Measurements from ENCODE around the gene DCAF8. TPM values are rescaled to one million over a fixed set of nuclear protein-coding genes. Genes with fewer than 3 reads are reported as not detected.

The DCAF8 gene
- total RNA-seq, 1 experiment from 2014 or later, result 126 TPM

DNA sequence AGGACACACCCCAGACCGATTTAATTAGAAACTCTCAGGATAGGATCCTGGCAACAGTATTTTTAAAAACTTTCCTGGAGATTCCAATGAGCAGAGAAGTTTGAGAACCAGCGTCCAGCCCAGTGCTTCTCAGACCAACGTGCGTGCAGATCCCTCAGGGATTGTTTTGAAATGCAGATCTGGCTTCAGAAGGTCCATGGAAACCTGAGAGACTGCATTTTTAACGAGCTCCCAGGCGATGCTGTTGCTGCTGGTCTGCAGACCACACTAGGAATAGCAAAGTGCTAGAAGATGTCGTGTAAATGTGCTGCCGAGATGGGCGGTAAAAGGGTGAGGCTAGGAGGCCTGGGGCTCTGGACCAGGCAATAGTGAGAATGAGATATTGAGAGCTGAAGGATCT, 90.4 kb downstream of the DCAF8 start:
- Mint-ChIP-seq H3K4me1 (ENCODE audit: low read depth, unreplicated experiment) (no peaks in the 10 kb centered on the region), H3K36me3 (ENCODE audit: insufficient read depth, unreplicated experiment) (no peaks in the 10 kb centered on the region), H3K27ac (ENCODE audit: unreplicated experiment) (no peak overlapping the region), H3K27me3 (ENCODE audit: unreplicated experiment) (peaks cover 88% of the 10 kb centered on the region), H3K9me3 (ENCODE audit: low read depth, unreplicated experiment) (no peaks in the 10 kb centered on the region), H3K4me3 (ENCODE audit: low read depth, unreplicated experiment) (no peak overlapping the region)
- BruUV-seq (replicated peaks), result no TSS peak
- DNase-seq, result no peak
- TF ChIP-seq, protein P1, sequence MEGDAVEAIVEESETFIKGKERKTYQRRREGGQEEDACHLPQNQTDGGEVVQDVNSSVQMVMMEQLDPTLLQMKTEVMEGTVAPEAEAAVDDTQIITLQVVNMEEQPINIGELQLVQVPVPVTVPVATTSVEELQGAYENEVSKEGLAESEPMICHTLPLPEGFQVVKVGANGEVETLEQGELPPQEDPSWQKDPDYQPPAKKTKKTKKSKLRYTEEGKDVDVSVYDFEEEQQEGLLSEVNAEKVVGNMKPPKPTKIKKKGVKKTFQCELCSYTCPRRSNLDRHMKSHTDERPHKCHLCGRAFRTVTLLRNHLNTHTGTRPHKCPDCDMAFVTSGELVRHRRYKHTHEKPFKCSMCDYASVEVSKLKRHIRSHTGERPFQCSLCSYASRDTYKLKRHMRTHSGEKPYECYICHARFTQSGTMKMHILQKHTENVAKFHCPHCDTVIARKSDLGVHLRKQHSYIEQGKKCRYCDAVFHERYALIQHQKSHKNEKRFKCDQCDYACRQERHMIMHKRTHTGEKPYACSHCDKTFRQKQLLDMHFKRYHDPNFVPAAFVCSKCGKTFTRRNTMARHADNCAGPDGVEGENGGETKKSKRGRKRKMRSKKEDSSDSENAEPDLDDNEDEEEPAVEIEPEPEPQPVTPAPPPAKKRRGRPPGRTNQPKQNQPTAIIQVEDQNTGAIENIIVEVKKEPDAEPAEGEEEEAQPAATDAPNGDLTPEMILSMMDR (IDR thresholded peaks at IDR 0.05; ENCODE audit: unreplicated experiment), result no peak
- CTCF ChIA-PET, result interaction anchor here (0.6 kb wide), 1 partner anchor 1614 kb away, joined by 3 read pairs; no protein-coding TSS in a partner anchor
- intact Hi-C loops (cut with micrococcal nuclease; ENCODE audit: unreplicated experiment), result no loop called here

DNA sequence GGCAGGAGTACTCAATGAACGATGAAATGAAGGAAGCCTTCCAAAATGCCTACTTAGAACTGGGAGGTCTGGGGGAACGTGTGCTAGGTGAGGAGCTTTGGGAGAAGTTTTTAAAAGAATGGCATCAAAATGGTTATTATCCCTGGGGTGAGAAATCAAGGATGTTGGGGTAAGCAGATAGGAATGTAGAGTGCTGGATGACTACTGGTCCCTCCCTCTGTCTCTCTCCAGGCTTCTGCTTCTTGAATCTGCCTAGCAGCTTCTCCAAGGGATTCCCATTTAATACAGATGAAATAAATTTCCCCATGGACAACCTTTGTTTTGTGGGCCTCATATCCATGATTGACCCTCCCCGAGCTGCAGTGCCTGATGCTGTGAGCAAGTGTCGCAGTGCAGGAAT, 91.0 kb downstream of the DCAF8 start:
- TF ChIP-seq, protein P1 (IDR thresholded peaks at IDR 0.05; ENCODE audit: unreplicated experiment), result no peak
- no TSS peak for BruUV-seq (replicated peaks)
- H3K27ac Mint-ChIP-seq (ENCODE audit: unreplicated experiment), result no peak overlapping the region
- H3K36me3 Mint-ChIP-seq (ENCODE audit: insufficient read depth, unreplicated experiment), result no peaks in the 10 kb centered on the region
- no peak overlapping the region for H3K4me3 Mint-ChIP-seq (ENCODE audit: low read depth, unreplicated experiment)
- peaks cover 88% of the 10 kb centered on the region for H3K27me3 Mint-ChIP-seq (ENCODE audit: unreplicated experiment)
- no peaks in the 10 kb centered on the region for H3K9me3 Mint-ChIP-seq (ENCODE audit: low read depth, unreplicated experiment)
- intact Hi-C loops (cut with micrococcal nuclease; ENCODE audit: unreplicated experiment), result no loop called here
- H3K4me1 Mint-ChIP-seq (ENCODE audit: low read depth, unreplicated experiment), result no peaks in the 10 kb centered on the region
- no peak for DNase-seq
- CTCF ChIA-PET, result no interaction called here

DNA sequence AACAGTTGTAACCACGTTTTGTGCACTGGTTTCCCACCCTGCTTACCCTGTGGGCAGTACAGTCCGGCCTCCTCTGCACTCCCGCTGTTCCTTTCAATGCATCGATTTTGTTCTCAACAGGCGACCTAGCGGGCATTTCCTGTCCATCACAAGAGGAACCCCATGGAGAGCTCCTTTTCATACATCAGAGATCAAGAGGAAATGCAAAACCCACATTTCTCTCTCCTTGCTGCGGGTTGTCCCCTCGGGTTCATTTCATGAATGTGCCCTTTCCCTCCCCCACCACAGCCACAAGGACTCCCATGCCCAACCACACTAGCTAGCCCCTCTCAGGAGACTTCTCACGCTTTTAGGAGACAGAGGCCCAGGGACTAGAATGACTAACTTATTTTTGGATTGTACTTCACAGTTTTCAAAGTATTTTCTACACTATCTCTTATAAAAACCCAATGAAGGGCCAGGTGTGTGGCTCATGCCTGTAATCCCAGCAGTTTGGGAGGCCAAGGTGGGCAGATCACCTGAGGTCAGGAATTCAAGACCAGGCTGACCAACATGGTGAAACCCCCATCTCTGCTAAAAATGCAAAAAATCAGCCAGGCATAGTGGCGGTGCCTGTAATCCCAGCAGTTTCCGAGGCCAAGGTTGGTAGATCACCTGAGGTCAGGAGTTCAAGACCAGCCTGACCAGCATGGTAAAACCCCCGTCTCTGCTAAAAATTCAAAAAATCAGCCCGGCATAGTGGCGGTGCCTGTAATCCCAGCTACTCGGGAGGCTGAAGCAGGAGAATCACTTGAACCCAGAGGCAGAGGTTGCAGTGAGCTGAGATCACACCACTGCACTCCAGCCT, 92.6 kb downstream of the DCAF8 start:
- H3K27ac Mint-ChIP-seq (ENCODE audit: unreplicated experiment), result no peak overlapping the region
- no peaks in the 10 kb centered on the region for H3K4me1 Mint-ChIP-seq (ENCODE audit: low read depth, unreplicated experiment)
- DNase-seq, result no peak
- H3K27me3 Mint-ChIP-seq (ENCODE audit: unreplicated experiment), result peaks cover 88% of the 10 kb centered on the region
- no peaks in the 10 kb centered on the region for H3K36me3 Mint-ChIP-seq (ENCODE audit: insufficient read depth, unreplicated experiment)
- H3K9me3 Mint-ChIP-seq (ENCODE audit: low read depth, unreplicated experiment), result no peaks in the 10 kb centered on the region
- CTCF ChIA-PET, result no interaction called here
- no TSS peak for BruUV-seq (replicated peaks)
- H3K4me3 Mint-ChIP-seq (ENCODE audit: low read depth, unreplicated experiment), result no peak overlapping the region
- TF ChIP-seq, protein P1 (IDR thresholded peaks at IDR 0.05; ENCODE audit: unreplicated experiment), result no peak
- intact Hi-C loops (cut with micrococcal nuclease; ENCODE audit: unreplicated experiment), result no loop called here

DNA sequence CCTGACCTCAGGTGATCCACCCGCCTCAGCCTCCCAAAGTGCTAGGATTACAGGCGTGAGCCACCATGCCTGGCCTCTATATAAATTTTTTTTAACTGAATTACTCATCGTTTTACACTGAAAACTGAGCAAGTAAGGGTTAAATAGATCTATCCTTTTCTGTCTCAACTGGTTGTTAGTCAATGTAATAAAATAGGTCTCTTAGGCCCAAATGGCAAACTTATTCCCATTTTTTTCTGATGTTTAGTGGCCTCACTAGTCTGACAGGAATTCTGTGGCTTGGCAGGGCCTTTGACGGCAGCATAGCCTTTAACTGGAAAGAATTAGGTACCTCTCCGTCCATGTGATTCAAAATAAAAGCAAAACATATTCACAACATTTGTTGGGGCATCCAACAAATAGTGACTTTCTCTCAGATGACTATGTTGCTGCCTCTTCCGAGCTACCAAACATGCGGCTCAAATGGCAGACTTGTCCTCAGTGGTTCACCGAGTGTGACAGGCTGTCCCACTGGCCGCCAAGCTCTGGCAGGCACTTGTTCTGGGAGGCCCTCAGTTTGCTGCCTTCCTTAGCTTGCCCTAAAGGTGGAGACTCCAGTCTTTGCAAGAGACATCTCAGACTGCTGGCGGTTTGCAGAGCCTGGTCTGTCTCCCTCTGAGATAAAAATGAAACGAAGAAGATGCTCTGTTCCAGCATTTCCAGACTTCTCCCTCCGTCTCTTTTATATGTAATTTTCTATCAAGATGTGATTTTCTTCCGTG, 93.6 kb downstream of the DCAF8 start:
- no peak overlapping the region for H3K4me3 Mint-ChIP-seq (ENCODE audit: low read depth, unreplicated experiment)
- no TSS peak for BruUV-seq (replicated peaks)
- DNase-seq, result no peak
- peaks cover 88% of the 10 kb centered on the region for H3K27me3 Mint-ChIP-seq (ENCODE audit: unreplicated experiment)
- TF ChIP-seq, protein P1 (IDR thresholded peaks at IDR 0.05; ENCODE audit: unreplicated experiment), result no peak
- H3K36me3 Mint-ChIP-seq (ENCODE audit: insufficient read depth, unreplicated experiment), result no peaks in the 10 kb centered on the region
- H3K27ac Mint-ChIP-seq (ENCODE audit: unreplicated experiment), result no peak overlapping the region
- H3K9me3 Mint-ChIP-seq (ENCODE audit: low read depth, unreplicated experiment), result no peaks in the 10 kb centered on the region
- CTCF ChIA-PET, result interaction anchor here (0.7 kb wide), 1 partner anchor 13 kb away, joined by 4 read pairs; no protein-coding TSS in a partner anchor
- H3K4me1 Mint-ChIP-seq (ENCODE audit: low read depth, unreplicated experiment), result no peaks in the 10 kb centered on the region
- intact Hi-C loops (cut with micrococcal nuclease; ENCODE audit: unreplicated experiment), result no loop called here
